Ishikawa (cell line): ENCODE measurements around the gene NT5M.

Source experiments
- CEBPB ChIP-seq: IDR thresholded peaks from 2 replicates; pipeline ENCODE4 v1.6.1; 2012
- CREB1 ChIP-seq: IDR thresholded peaks from 2 replicates; pipeline ENCODE4 v1.6.1; 2012; ENCODE audit warnings: low read depth
- EGR1 ChIP-seq: IDR thresholded peaks from 2 replicates; pipeline ENCODE4 v1.6.1; 2012
- EP300 ChIP-seq: IDR thresholded peaks from 2 replicates; pipeline ENCODE4 v1.6.1; 2012; ENCODE audit warnings: borderline replicate concordance
- FOXM1 ChIP-seq: IDR thresholded peaks from 2 replicates; pipeline ENCODE4 v1.6.1; 2012; ENCODE audit warnings: low read depth, borderline replicate concordance
- NFIC ChIP-seq: IDR thresholded peaks from 2 replicates; pipeline ENCODE4 v1.6.1; 2012
- TEAD4 ChIP-seq: IDR thresholded peaks from 2 replicates; pipeline ENCODE4 v1.6.1; 2012
- YY1 ChIP-seq: IDR thresholded peaks from 2 replicates; pipeline ENCODE4 v1.6.1; 2012; ENCODE audit warnings: low read depth

DNA sequence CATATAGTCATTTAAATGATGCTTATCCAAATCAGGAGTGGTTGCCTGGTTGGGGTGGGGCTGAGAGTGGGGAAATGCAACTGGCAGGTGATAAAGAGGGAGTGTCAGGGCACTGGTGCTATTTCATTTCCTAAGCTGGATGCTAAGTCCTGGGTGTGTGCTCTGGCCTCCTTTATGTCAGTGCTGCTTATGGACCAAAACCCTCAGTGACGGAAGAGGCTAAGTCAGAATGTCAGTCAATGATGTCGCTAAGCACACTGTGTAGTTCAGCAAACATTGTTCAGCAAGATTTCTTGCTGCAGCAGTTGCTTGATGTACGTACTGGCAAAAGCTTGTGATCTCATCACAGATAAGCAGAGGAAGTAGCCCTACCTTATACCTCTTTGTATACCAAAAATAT, 49.8 kb upstream of the NT5M start:
- no peak for TF ChIP-seq FOXM1
- no peak for TF ChIP-seq YY1
- no peak for TF ChIP-seq NFIC
- TF ChIP-seq CREB1 = no peak
- no peak for TF ChIP-seq TEAD4
- no peak for TF ChIP-seq EP300
- no peak for TF ChIP-seq CEBPB
- no peak for TF ChIP-seq EGR1
